ENCODE results near the gene ZFP36.

ZFP36 gene

GRCh38 chr19:39379865-39380396 is 26.7 kb upstream of the ZFP36 start:
- Mint-ChIP-seq H3K9me3 (no peaks in the 10 kb centered on the region), H3K27ac (no peak overlapping the region), H3K27me3 (no peaks in the 10 kb centered on the region), H3K4me3 (no peak overlapping the region), H3K4me1 (ENCODE audit: low read depth) (no peaks in the 10 kb centered on the region), H3K36me3 (ENCODE audit: low read depth) (peaks cover 65% of the 10 kb centered on the region)

GRCh38 chr19:39380521-39381502 is 25.8 kb upstream of the ZFP36 start:
- Mint-ChIP-seq H3K4me1 (ENCODE audit: low read depth) (no peaks in the 10 kb centered on the region), H3K27me3 (no peaks in the 10 kb centered on the region), H3K36me3 (ENCODE audit: low read depth) (peaks cover 66% of the 10 kb centered on the region), H3K9me3 (no peaks in the 10 kb centered on the region), H3K4me3 (no peak overlapping the region), H3K27ac (no peak overlapping the region)

DNA sequence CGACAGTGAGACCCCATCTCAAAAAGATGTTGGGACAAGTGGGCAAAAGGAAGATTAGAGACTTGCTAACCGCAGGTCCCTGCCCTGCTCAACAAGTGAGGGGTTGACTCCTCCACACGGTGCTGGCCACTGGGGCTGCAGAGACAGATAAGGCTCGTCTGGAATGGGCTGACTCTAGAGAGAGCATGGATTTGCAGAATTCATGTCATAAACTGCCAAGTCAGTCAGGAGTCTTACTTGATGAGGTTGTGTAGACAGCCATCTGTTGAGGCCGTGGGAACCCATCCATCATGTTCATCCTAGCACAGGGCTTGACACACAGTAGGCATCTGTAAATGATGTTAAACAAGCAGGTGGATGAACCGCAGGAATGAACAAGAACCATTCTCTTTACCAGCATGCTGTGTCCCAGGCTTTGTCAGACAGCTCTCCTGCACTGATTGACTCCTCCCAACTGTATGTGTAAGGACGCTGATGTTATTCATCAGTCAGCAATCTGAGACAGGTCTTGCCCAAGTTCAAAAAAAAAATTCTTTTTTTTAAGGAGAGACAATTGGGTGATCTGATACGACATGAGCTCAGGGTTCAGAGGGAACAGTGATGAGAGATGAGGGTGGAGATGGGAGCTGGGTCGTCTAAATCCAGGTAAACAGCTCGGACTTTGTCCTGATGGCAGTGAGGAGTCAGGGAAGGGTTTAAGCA is 24.6 kb upstream of the ZFP36 start:
- no peaks in the 10 kb centered on the region for H3K27me3 Mint-ChIP-seq
- H3K36me3 Mint-ChIP-seq (ENCODE audit: low read depth) = peaks cover 71% of the 10 kb centered on the region
- H3K9me3 Mint-ChIP-seq = no peaks in the 10 kb centered on the region
- peak overlapping the region; percentile 4 for H3K27ac Mint-ChIP-seq
- H3K4me1 Mint-ChIP-seq (ENCODE audit: low read depth) = no peaks in the 10 kb centered on the region
- no peak overlapping the region for H3K4me3 Mint-ChIP-seq

GRCh38 chr19:39382991-39383828 is 23.4 kb upstream of the ZFP36 start:
- Mint-ChIP-seq H3K36me3 (ENCODE audit: low read depth) (peaks cover 70% of the 10 kb centered on the region), H3K27ac (no peak overlapping the region), H3K4me1 (ENCODE audit: low read depth) (no peaks in the 10 kb centered on the region), H3K4me3 (no peak overlapping the region), H3K9me3 (no peaks in the 10 kb centered on the region), H3K27me3 (no peaks in the 10 kb centered on the region)

DNA sequence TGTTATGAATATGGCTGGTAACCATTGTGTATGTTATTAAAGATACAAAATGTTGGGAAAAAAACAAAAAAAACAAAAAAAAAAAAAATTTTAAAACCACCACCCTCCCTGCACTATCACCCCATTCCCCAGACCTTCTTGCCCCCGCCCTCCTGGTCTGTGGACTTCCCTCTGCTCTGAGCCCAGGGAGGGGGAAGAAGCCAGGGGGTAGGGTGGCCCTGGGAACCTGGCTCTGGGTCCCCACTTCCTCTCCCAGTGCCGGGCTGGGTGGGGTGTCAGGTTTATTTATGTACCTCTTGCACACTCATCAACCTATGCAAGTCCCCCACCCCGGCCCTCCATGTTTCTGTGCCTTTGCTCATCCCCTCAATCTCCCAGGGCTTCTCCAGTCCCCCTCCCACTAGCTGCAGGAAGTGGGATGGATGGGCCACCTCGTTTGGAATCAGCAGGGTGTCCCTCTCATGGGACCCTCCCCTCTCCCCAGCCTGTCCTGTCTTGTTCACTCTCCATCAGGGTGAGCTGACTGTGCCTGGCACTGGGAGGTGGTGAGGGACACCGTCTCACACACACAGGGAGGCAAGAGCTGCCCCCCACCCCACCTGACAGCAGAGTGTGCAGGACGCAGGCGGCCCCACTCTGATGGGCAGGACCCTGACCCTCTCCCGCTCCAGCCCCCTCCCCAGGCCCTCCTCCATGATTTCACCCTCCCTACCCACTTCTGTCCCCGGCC is 21.6 kb upstream of the ZFP36 start:
- no peaks in the 10 kb centered on the region for H3K9me3 Mint-ChIP-seq
- H3K4me3 Mint-ChIP-seq = no peak overlapping the region
- H3K4me1 Mint-ChIP-seq (ENCODE audit: low read depth) = peaks cover 15% of the 10 kb centered on the region
- H3K36me3 Mint-ChIP-seq (ENCODE audit: low read depth) = peaks cover 66% of the 10 kb centered on the region
- H3K27ac Mint-ChIP-seq = no peak overlapping the region
- no peaks in the 10 kb centered on the region for H3K27me3 Mint-ChIP-seq

DNA sequence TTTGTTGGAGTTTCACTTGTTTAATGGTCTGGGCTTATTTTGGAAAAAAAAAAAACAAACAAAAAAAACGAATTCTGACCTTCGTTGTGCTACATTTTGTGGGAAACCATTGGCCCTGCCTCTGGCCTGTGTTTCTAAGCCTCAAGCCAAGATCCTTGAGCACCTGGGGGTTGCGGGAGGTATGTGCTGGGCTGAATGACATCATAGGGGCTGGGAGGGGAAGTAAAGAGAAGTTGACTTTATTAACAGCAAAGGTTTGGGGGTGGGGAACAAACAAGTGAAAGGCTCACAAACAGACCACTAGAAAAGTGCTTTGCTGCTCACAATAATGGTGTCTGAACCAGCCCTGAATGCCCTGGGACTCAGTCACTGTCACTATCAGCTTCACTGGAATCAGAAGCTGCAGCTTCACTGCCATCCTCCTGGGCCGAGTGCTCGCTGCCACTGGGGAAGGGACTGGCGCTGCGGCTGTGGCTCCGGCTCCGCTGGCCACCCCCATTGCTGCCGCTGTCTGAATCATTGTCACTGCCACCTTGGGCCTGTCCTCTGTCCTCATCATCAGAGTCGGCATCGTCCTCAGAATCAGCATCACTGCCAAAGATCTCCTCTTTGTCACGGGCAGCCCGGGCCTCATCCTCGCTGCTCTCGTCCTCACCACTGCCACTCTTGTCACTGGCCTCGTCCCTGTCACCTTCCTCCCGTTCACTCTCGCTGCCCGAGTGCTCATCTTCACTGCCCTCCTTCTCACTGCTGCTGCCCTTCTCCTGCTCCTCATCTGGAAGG is 20.8 kb upstream of the ZFP36 start:
- peaks cover 60% of the 10 kb centered on the region for H3K36me3 Mint-ChIP-seq (ENCODE audit: low read depth)
- H3K9me3 Mint-ChIP-seq = no peaks in the 10 kb centered on the region
- H3K27ac Mint-ChIP-seq = peak overlapping the region; percentile 18
- no peak overlapping the region for H3K4me3 Mint-ChIP-seq
- peaks cover 20% of the 10 kb centered on the region for H3K4me1 Mint-ChIP-seq (ENCODE audit: low read depth)
- H3K27me3 Mint-ChIP-seq = no peaks in the 10 kb centered on the region

DNA sequence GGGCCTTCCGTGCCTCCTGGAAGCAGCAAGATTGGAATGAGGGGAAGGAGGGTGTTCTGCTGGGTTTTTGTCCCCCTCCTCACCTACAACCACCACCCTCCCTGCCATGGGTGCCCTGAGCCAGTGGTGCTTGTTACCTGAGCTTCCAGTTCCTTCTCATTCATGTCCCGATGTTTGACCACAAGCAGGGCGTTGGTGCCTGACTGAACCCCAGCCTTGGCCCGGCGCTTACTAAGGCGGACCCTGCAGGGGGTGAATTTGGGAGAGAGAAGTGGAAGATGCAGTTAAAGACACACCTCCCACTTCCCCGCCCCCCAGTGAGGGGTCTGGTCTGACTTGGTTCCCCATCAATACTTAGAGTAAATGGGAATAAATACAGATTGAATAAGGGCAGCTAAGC is 20.1 kb upstream of the ZFP36 start:
- peaks cover 53% of the 10 kb centered on the region for H3K36me3 Mint-ChIP-seq (ENCODE audit: low read depth)
- no peak overlapping the region for H3K4me3 Mint-ChIP-seq
- peaks cover 27% of the 10 kb centered on the region for H3K4me1 Mint-ChIP-seq (ENCODE audit: low read depth)
- peak overlapping the region; percentile 18 for H3K27ac Mint-ChIP-seq
- no peaks in the 10 kb centered on the region for H3K9me3 Mint-ChIP-seq
- H3K27me3 Mint-ChIP-seq = no peaks in the 10 kb centered on the region

GRCh38 chr19:39388657-39389056 is 18.0 kb upstream of the ZFP36 start:
- Mint-ChIP-seq H3K4me3 (peak overlapping the region; percentile 41), H3K27me3 (no peaks in the 10 kb centered on the region), H3K27ac (peak overlapping the region; percentile 72), H3K4me1 (ENCODE audit: low read depth) (peaks cover 43% of the 10 kb centered on the region), H3K36me3 (ENCODE audit: low read depth) (peaks cover 51% of the 10 kb centered on the region), H3K9me3 (no peaks in the 10 kb centered on the region)

DNA sequence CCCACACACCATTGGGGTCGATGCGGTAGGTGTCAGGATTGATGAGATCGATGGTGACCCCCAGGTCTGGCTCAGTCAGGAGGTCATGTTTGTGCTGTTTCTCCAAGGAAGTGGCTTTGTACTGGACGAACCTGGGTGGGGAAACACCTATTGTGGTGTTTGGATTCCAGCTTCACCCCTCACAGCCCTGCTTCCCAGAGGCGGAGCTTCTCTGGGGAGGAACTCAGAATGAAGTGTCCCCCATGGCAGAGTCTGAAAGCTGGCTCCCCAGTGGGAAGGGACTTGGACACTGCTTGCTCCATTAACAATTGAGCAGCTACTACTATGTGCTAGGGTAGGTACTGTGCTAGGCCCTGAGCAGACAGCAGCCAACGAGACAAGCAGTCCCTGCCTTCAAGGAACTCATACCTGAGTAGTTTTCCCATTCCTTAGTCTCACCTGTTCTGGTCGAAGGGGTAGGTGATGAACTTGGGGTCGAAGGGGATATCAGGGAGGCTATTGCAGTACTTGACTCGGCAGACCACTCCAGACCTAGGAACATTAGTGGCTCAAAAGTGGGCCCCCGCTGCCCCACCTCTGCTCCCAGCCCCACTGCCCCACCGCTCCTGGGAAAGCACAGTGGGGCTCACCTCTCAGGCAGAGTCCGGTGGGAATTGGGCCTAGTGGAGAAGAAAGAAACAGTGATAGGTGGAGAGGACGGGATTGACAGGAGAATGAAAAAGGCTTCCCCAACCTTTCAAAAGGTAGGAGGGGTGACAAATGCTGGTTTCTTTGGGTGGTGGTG is 16.8 kb upstream of the ZFP36 start:
- Mint-ChIP-seq H3K9me3 (no peaks in the 10 kb centered on the region), H3K4me1 (ENCODE audit: low read depth) (peaks cover 47% of the 10 kb centered on the region), H3K4me3 (peak overlapping the region; percentile 95), H3K27me3 (no peaks in the 10 kb centered on the region), H3K27ac (peak overlapping the region; percentile 97), H3K36me3 (ENCODE audit: low read depth) (peaks cover 48% of the 10 kb centered on the region)

DNA sequence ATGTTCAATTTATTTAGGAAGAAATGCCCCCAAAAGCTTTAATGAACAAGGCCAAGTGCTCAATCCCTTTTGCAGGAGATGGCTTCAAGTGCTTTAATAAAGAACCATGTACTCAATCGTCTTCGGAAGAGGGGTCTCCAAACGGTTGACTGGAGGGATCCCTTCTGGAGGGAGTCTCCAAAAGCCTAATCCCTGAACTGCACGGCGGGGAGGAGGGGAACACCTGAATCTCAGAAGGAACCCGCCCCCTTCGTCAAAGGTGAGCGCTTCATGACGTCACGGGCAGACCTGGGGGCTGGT is 16.2 kb upstream of the ZFP36 start:
- peaks cover 50% of the 10 kb centered on the region for H3K4me1 Mint-ChIP-seq (ENCODE audit: low read depth)
- peak overlapping the region; percentile 95 for H3K4me3 Mint-ChIP-seq
- no peaks in the 10 kb centered on the region for H3K27me3 Mint-ChIP-seq
- peak overlapping the region; percentile 97 for H3K27ac Mint-ChIP-seq
- H3K36me3 Mint-ChIP-seq (ENCODE audit: low read depth) = peaks cover 53% of the 10 kb centered on the region
- H3K9me3 Mint-ChIP-seq = no peaks in the 10 kb centered on the region

DNA sequence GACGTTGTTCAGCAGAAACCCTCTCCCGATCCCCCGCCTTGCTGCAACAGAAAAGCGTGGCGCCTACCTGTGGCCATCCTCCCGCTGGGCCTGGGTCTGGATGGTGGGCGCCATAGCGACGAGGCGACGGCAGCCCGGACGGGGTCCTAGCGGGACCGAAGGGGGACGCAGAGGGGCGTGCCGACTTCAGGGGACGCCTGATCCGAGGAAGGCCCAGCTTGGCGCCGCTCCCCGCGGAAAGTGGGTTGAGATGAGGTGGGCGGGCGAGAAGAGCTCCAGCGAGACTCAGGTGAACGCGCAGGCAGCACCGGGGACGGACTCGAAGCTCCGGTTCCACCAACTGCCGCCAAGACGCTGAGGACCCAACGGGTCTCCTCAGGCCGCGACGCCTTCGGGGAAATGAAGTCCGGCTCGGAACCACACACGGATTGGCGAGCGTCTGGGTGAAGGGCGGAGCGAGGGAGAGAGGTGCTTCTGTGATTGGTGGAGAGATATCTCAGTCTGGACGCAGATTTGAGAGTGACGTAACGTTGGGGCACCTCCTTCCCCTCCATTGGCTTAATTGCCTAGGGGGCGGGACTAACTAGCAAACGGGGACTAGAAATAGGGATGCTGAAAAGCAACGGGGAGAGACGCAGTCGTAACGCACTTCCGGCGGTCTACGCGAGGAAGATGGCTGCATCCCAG is 15.8 kb upstream of the ZFP36 start, which contains the start of the genes MED29 and PAF1:
MED29 (plus strand) TSS at position 628 of the 687 bp plus-strand sequence; CDS start at position 673, 45 bp downstream.
PAF1 (minus strand) TSS at position 356 of the 687 bp plus-strand sequence; CDS start at position 114, 242 bp downstream.
- Mint-ChIP-seq H3K4me3 (peak within 1 kb of the TSS; percentile 95), H3K9me3 (no peaks in the 10 kb centered on the region), H3K4me1 (ENCODE audit: low read depth) (peaks cover 50% of the 10 kb centered on the region), H3K27ac (peak within 1 kb of the TSS; percentile 97), H3K27me3 (no peaks in the 10 kb centered on the region), H3K36me3 (ENCODE audit: low read depth) (peaks cover 50% of the 10 kb centered on the region)
